ENCODE measurements around the gene RNF38. TPM values are rescaled to one million over a fixed set of nuclear protein-coding genes. Genes with fewer than 3 reads are reported as not detected.
"Not testable (repeated sequence)": the region's sequence is repeated elsewhere in the genome, so short reads cannot be mapped to it uniquely, and the experiment has no call there.

RNF38 gene
- total and polyA plus RNA-seq, 7 donors = 9.2 to 56.3 (median 38.5) TPM

- Histone ChIP-seq H3K27me3 (no peaks in the 10 kb centered on the region), H3K27ac (no peak overlapping the region), H3K36me3 (peaks cover 0 to 7% (median 0%) of the 10 kb centered on the region in 4 donors), H3K9me3 (no peaks in the 10 kb centered on the region), H3K4me3 (no peak overlapping the region), H3K4me1 (peaks cover 0 to 7% (median 6%) of the 10 kb centered on the region in 4 donors)
- TF ChIP-seq EP300 (IDR thresholded peaks at IDR 0.05) (no peak), POLR2A (IDR thresholded peaks at IDR 0.05) (no peak), POLR2AphosphoS5 (IDR thresholded peaks at IDR 0.05) (no peak), CTCF (IDR thresholded peaks at IDR 0.05) (no peak)
- intact Hi-C loops (cut with DNase I) = no loop called here
- 83 to 91% methylated on average over 8 of the region's 8 CpGs for WGBS, 2 donors
- no peak for DNase-seq
Observed at GRCh38 chr9:36424289-36425055, 24.4 kb upstream of the RNF38 start.

GRCh38 chr9:36423206-36423605, 23.1 kb upstream of the RNF38 start:
- no peaks in the 10 kb centered on the region for H3K27me3 ChIP-seq
- DNase-seq = no peak
- H3K9me3 ChIP-seq = no peaks in the 10 kb centered on the region
- peaks cover 0 to 7% (median 0%) of the 10 kb centered on the region in 4 donors for H3K36me3 ChIP-seq
- TF ChIP-seq POLR2AphosphoS5 (IDR thresholded peaks at IDR 0.05) (no peak), EP300 (IDR thresholded peaks at IDR 0.05) (no peak), POLR2A (IDR thresholded peaks at IDR 0.05) (no peak), CTCF (IDR thresholded peaks at IDR 0.05) (no peak)
- no peak overlapping the region for H3K27ac ChIP-seq
- intact Hi-C loops (cut with DNase I) = no loop called here
- 88 to 91% methylated on average over 3 of the region's 3 CpGs for WGBS, 2 donors
- H3K4me3 ChIP-seq = no peak overlapping the region
- H3K4me1 ChIP-seq = peaks cover 0 to 7% (median 7%) of the 10 kb centered on the region in 4 donors

GRCh38 chr9:36416890-36417289, 16.8 kb upstream of the RNF38 start:
- no peak overlapping the region for H3K4me3 ChIP-seq
- intact Hi-C loops (cut with DNase I) = loop anchor here (10.0 kb wide), 1 partner anchor 308 kb away; no protein-coding TSS in a partner anchor
- TF ChIP-seq POLR2AphosphoS5 (IDR thresholded peaks at IDR 0.05) (no peak), POLR2A (IDR thresholded peaks at IDR 0.05) (no peak)
- no peak overlapping the region for H3K27ac ChIP-seq
- H3K27me3 ChIP-seq = no peaks in the 10 kb centered on the region
- 89 to 92% methylated on average over 9 of the region's 9 CpGs for WGBS, 2 donors
- peaks cover 0 to 7% (median 0%) of the 10 kb centered on the region in 4 donors for H3K36me3 ChIP-seq
- no peaks in the 10 kb centered on the region for H3K9me3 ChIP-seq
- H3K4me1 ChIP-seq = peaks cover 0 to 7% (median 7%) of the 10 kb centered on the region in 4 donors
- DNase-seq = no peak

GRCh38 chr9:36415822-36416525, 15.9 kb upstream of the RNF38 start:
- Histone ChIP-seq H3K27ac (no peak overlapping the region), H3K4me3 (no peak overlapping the region), H3K4me1 (peaks cover 0 to 7% (median 7%) of the 10 kb centered on the region in 4 donors), H3K9me3 (no peaks in the 10 kb centered on the region), H3K27me3 (no peaks in the 10 kb centered on the region), H3K36me3 (peaks cover 0 to 1% (median 0%) of the 10 kb centered on the region in 4 donors)
- TF ChIP-seq POLR2A (IDR thresholded peaks at IDR 0.05) = no peak
- TF ChIP-seq CTCF (IDR thresholded peaks at IDR 0.05) = no peak
- 95 to 96% methylated on average over 11 of the region's 11 CpGs for WGBS, 2 donors
- intact Hi-C loops (cut with DNase I) = loop anchor here (10.0 kb wide), 1 partner anchor 309 kb away; no protein-coding TSS in a partner anchor
- no peak for DNase-seq

GRCh38 chr9:36411410-36411809, 11.3 kb upstream of the RNF38 start:
- DNase-seq, H3K27ac ChIP-seq, H3K4me3 ChIP-seq, H3K36me3 ChIP-seq, H3K9me3 ChIP-seq, H3K27me3 ChIP-seq: not testable (repeated sequence)
- H3K4me1 ChIP-seq = peaks cover 0 to 14% (median 2%) of the 10 kb centered on the region in 4 donors
- WGBS, 2 donors = 94 to 97% methylated on average over 3 of the region's 3 CpGs
- intact Hi-C loops (cut with DNase I) = loop anchor here (10.0 kb wide), 1 partner anchor 313 kb away; no protein-coding TSS in a partner anchor

- peaks cover 0 to 16% (median 2%) of the 10 kb centered on the region in 4 donors for H3K4me1 ChIP-seq
- 94 to 96% methylated on average over 4 of the region's 4 CpGs for whole genome bisulfite sequencing, 2 donors
- H3K27ac ChIP-seq, H3K36me3 ChIP-seq, H3K4me3 ChIP-seq, DNase-seq, H3K9me3 ChIP-seq, H3K27me3 ChIP-seq: not testable (repeated sequence)
- intact Hi-C loops (cut with DNase I) = loop anchor here (5.0 kb wide), 1 partner anchor 38 kb away; no protein-coding TSS in a partner anchor
Observed at GRCh38 chr9:36409076-36409475, 9.0 kb upstream of the RNF38 start.
